CD4-positive, alpha-beta T cell treated with Interleukin-21 for 1 hour (primary cell): Measurements from ENCODE around the gene DNAH6.
"Not testable (repeated sequence)": the region's sequence is repeated elsewhere in the genome, so short reads cannot be mapped to it uniquely, and the experiment has no call there.

Source experiments
- DNase-seq: peaks from one replicate; pipeline ENCODE4 v3.0.0-alpha.2; 2020

DNAH6 gene

DNA sequence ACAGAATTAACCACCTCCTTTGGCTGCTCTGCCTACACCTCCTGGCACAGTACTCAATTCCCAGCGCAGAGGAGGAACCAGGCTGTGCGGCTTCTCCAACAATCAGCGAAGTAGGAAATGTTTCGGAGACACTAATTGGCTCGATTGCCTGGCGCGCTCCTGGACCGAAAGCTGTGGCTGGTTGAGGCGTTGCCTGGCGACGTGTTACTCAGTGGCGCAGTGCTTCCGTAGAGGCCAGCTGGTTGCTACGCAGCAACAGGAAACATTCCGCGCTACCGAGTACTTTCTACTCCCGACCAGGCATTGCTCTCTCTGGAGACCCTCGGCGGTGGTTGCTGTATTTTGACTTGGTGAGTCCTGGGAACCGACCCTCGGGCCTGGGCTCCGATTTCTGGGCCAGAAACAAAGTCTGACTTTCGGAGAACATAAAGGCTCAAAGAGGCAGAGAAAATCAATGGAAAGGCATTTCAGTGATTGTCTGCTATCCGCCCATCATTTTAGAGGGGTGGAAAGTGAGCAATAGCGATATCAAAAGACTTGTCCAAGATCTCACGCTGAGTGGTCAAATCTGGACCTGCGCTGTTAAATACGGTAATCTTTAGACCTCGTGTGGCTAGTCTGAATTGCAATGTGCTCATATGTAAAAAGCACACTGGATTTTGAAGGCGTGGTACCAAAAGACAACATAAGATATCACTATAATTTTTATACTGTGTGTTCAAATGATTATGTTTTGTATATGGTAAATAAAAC is at the start of gene DNAH6:
Gene DNAH6 (plus strand): TSS at position 265 of the 753 bp plus-strand sequence. CDS start 1,329 bp downstream, outside the sequence.
- peak; percentile 92 for DNase-seq

- DNase-seq, result no peak
Observed at GRCh38 chr2:84467389-84467788, 48.9 kb upstream of the DNAH6 start.

DNA sequence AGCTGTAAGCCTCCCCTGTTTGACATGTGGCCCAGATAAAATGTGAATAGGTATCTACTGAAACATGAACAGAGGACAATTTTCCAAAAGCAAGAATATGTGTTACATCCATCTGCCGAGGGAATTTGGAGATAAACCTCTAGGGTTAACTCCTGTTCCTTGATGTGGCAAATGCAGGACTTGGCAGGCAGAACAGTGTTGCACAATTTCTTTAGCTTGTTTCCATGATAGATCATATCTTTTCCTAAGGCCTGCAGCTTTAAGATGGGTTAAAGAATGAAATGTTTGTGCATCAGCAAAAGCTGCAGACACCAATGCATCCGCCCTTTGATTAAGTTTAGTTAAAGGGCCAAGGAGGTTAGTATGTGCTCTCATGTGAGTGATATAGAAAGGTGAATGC is 43.9 kb upstream of the DNAH6 start:
- not testable (repeated sequence) for DNase-seq

GRCh38 chr2:84472856-84473565 is 43.3 kb upstream of the DNAH6 start:
- no peak for DNase-seq

GRCh38 chr2:84474176-84474575 is 42.1 kb upstream of the DNAH6 start:
- DNase-seq, result no peak

GRCh38 chr2:84477886-84478285 is 38.4 kb upstream of the DNAH6 start:
- no peak for DNase-seq

DNA sequence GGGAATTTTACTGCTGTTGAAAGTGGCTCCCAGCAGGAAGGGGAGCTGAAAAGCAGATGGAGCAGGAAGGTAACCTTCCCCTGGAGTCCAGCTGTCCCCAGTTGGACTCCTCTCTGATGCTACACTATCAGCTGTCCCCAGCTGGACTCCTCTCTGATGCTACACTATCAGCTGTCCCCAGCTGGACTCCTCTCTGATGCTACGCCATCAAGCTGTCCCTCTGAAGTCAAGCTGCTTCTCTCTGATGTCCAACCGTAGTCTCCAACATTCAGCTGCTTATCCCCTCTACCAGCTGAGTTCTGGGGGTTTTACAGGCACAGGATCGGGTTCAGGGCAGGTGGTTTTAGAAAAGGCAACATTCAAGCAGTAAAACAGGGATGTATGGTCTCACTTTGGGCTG is 37.4 kb upstream of the DNAH6 start:
- no peak for DNase-seq

GRCh38 chr2:84481702-84482101 is 34.6 kb upstream of the DNAH6 start:
- peak; percentile 19 for DNase-seq

- DNase-seq, result no peak
Observed at GRCh38 chr2:84482603-84483002, 33.7 kb upstream of the DNAH6 start.

GRCh38 chr2:84483320-84483719 is 33.0 kb upstream of the DNAH6 start:
- DNase-seq, result no peak

DNA sequence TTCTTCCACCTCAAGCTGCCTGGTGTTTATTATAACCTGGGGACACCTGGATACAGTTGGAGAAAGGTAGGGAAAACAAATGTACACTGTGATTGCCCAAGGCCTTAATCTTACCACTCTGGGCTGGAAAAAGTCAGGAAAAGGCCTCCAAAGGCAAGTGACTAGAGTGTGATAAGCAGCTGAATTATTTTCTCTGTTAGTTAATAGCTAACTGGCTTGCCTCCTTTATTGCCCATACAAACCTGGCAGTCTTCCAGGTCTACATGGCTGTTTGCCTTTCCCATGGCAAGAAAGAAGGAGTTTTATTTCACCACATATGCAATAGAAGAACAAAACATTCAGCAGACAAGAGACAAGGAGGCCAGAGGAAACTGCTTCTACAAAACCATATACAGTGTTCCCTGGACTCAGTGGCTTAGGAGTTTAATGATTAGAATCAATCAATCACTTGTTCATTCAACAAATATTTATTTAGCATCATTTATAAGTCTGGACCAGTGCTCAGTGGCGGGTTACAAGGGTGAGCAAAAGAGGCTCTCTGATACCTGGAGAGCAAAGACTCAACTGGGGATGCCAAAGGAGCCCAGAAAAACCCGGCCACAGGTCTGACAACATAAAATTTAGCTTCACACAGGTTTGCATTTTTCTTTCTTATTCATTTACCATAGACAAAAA is 29.7 kb upstream of the DNAH6 start:
- DNase-seq, result no peak

- no peak for DNase-seq
Observed at GRCh38 chr2:84487298-84487996, 28.9 kb upstream of the DNAH6 start.

DNA sequence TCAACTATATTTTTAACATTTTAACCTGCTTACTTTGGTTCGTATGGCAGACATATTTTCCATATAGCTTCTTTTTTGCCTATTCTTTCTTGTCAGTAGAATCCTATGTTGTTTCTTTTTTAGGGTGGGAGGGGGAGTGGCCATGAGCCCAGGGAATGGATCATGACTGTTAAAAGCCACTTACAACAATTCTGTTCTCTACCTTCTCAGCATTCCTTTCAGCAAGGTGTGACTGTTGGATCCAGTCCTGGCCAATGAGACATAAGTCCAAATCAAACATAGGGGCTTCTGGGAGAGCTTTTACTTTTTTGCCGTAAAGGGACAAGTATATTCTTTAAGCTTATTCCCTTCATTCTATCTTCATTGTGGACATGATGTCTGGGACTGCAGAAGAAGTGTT is 25.0 kb upstream of the DNAH6 start:
- DNase-seq, result no peak

- DNase-seq, result no peak
Observed at GRCh38 chr2:84491741-84492140, 24.6 kb upstream of the DNAH6 start.

GRCh38 chr2:84492571-84492970 is 23.7 kb upstream of the DNAH6 start:
- DNase-seq, result no peak

DNA sequence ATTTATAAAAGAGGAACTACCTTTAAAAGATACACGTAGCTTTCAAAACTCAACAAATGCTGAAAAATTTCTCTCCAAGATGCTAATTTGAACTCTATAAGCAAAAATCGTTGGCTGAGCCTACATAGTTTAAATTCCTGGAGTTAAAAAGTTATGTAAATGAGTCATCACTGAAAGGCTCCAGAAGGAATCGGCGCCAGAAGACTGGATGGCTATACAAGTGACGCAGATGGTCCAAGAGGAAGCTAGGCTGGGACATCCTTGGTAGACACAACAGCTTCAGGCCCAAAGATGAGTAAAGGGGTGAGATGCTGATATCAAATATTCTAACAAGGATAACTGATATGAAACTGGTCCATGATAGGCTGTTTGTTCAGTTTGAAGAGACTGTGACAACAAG is 22.8 kb upstream of the DNAH6 start:
- no peak for DNase-seq

DNA sequence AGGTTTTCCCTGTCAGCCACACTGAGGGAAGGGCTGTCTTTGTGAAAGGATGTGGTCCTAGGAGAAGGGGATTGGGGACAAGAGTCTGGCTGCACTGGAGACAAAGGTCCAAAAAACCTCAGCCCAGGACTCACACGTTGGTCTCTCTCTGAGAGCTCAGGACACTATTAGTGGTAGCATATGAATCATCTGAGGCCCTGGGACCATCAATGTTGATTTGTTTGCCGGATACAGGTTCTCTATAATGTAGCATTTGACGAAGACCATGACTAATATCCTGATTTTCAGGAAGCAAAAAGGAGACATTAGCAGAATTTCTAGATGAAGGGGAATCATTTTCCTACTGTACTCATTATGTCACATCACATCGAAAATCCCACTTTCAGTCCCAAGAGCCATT is 22.2 kb upstream of the DNAH6 start:
- DNase-seq, result no peak

GRCh38 chr2:84495539-84496146 is 20.7 kb upstream of the DNAH6 start:
- DNase-seq, result peak; percentile 82

- DNase-seq, result no peak
Observed at GRCh38 chr2:84496386-84496785, 19.9 kb upstream of the DNAH6 start.

- DNase-seq, result no peak
Observed at GRCh38 chr2:84497285-84497684, 19.0 kb upstream of the DNAH6 start.

DNA sequence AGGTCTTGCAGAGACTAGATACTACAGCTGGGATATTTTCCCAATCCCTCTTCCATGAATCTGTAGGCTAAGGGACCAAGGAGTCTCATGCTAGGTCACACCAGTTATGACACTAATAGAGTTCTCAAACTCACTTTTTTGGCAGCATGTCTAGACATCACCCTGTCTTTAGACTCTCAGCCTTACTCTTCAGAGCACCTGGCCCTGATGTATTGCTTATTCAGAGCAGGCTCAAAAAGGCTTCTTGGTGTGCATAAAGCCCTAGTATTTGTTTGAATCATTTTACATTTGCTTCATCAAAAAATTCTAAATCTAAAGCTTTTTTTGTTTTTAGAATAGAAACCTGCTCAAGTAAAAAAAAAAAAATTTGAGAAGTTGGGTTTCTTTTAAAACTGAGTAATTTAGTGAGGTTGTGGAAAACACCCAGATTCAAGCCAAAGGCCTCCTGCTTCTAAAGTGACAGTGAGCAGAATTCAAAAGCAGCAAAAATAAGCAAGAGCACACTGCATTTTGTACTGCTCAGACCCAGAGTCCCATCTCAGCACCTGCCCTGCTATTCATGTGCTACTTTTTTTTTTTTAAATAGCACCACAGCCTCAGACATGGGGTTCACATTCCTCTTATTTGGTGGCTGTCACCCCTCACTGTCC is 18.0 kb upstream of the DNAH6 start:
- no peak for DNase-seq

- DNase-seq, result peak; percentile 50
Observed at GRCh38 chr2:84511024-84511423, 5.3 kb upstream of the DNAH6 start.
